ENCODE data around the gene NDUFB11.

The NDUFB11 gene

DNA sequence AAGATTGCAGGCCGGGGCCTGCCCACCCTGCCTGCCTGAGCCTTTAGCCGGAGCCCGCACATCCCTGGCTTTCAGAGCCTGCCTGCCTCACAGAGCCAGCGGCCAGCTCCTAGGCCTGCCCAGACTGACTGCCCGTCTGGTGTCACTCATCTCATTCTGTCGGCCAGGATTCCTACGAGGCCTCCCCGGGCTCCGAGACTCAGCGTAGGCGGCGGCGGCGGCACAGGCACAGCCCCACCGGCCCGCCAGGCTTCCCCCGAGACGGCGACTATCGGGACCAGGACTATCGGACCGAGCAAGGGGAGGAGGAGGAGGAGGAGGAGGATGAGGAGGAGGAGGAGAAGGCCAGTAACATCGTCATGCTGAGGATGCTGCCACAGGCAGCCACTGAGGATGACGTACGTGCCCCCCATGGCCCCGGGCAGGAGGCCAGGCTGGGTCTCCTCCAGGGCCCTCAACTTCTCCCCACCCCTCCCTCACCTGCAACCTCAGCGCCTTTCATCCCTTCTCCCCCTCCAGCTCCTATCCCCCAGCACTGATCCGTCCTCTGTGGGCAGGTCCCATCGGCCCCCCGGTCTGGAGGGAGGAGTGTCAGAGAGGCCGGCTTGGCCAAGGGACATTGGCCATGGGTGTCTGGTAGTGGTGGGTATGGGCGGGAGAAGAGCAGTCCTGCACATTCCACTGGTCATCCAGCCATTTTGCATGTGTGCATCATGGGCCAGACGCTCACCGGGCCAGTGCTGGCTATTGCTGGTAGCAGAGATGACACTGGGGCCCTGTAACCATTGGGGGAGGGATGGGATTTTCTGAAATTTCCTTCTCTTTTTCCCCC, 26.6 kb upstream of the NDUFB11 start:
- no peak for TF ChIP-seq EZH2phosphoT487 (IDR thresholded peaks at IDR 0.05; ENCODE audit: borderline replicate concordance)
- TF ChIP-seq, protein P1, sequence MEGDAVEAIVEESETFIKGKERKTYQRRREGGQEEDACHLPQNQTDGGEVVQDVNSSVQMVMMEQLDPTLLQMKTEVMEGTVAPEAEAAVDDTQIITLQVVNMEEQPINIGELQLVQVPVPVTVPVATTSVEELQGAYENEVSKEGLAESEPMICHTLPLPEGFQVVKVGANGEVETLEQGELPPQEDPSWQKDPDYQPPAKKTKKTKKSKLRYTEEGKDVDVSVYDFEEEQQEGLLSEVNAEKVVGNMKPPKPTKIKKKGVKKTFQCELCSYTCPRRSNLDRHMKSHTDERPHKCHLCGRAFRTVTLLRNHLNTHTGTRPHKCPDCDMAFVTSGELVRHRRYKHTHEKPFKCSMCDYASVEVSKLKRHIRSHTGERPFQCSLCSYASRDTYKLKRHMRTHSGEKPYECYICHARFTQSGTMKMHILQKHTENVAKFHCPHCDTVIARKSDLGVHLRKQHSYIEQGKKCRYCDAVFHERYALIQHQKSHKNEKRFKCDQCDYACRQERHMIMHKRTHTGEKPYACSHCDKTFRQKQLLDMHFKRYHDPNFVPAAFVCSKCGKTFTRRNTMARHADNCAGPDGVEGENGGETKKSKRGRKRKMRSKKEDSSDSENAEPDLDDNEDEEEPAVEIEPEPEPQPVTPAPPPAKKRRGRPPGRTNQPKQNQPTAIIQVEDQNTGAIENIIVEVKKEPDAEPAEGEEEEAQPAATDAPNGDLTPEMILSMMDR (conservative IDR thresholded peaks at IDR 0.05; ENCODE audit: low read length) = no peak
- Histone ChIP-seq H3K9me3 (ENCODE audit: insufficient read depth, low read depth, low read length) (no peaks in the 10 kb centered on the region), H3K4me2 (ENCODE audit: low read depth, low read length, poor library complexity, severe bottlenecking) (no peak overlapping the region), H3K36me3 (ENCODE audit: insufficient read depth, low read length) (peaks cover 71% of the 10 kb centered on the region; the same call in 1 of the 2 replicates), H3K9ac (ENCODE audit: low read depth, low read length, poor library complexity, severe bottlenecking) (no peak overlapping the region), H3K4me1 (ENCODE audit: insufficient read depth, low read length, poor library complexity, severe bottlenecking) (no peaks in the 10 kb centered on the region), H3K79me2 (ENCODE audit: insufficient read depth, low read length) (peaks cover 11% of the 10 kb centered on the region; the same call in 1 of the 2 replicates), H2AFZ (ENCODE audit: low read length) (no peak overlapping the region), H3F3A (ENCODE audit: low read depth) (no peaks in the 10 kb centered on the region), H3K27me3 (ENCODE audit: insufficient read depth, low read length, poor library complexity, severe bottlenecking) (no peaks in the 10 kb centered on the region), H3K9me2 (replicated peaks; ENCODE audit: low read depth, low read length) (no peaks in the 10 kb centered on the region), H4K20me1 (ENCODE audit: insufficient read depth, low read length, poor library complexity, severe bottlenecking) (no peaks in the 10 kb centered on the region), H3K4me3 (ENCODE audit: low read length, poor library complexity, severe bottlenecking) (no peak overlapping the region)

DNA sequence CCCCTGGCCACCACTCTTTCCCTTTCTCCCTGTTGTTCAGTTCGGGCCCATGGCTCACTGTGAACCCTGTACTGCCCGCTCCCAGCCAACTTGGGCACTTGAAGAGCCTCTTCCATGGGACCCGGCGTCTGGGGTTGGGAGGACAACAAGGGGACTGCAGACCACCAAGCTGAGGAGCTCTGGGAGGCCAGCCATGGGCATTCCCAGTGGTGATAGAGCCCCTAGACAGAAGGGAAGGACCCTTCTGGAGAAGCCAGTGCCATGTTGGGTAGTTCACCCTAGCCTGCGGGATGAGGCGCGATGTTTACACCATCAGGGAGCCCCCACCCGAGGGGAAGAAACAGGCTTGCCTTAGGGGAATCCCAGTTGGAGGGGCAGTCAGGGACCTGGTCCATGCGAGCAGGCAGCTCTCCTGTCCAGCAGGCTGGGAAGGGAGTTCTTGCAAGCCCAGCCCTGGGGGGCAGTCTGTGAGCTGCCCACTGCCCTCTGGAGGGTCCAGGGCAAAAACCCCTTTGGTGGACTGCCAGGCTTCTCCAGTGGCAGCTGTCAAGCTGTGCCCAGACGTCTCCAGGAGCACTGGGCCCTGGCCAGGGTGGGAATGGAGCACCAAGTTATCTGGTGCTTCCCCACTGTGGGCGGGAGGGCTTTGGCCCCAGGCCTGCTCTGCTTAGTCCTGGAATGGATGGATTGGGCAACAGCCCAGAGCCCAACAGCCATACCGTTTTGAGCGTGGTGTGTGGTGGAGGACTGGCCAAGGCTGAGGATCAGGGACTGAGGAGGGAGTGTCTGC, 25.4 kb upstream of the NDUFB11 start:
- Histone ChIP-seq H3K36me3 (ENCODE audit: insufficient read depth, low read length) (peaks cover 60% of the 10 kb centered on the region; the same call in 1 of the 2 replicates), H2AFZ (ENCODE audit: low read length) (no peak overlapping the region), H3K79me2 (ENCODE audit: insufficient read depth, low read length) (peaks cover 12% of the 10 kb centered on the region; the same call in 1 of the 2 replicates), H3F3A (ENCODE audit: low read depth) (no peaks in the 10 kb centered on the region), H3K4me1 (ENCODE audit: insufficient read depth, low read length, poor library complexity, severe bottlenecking) (no peaks in the 10 kb centered on the region), H3K9me2 (replicated peaks; ENCODE audit: low read depth, low read length) (no peaks in the 10 kb centered on the region), H3K4me2 (ENCODE audit: low read depth, low read length, poor library complexity, severe bottlenecking) (no peak overlapping the region), H3K4me3 (ENCODE audit: low read length, poor library complexity, severe bottlenecking) (no peak overlapping the region), H3K9me3 (ENCODE audit: insufficient read depth, low read depth, low read length) (no peaks in the 10 kb centered on the region), H4K20me1 (ENCODE audit: insufficient read depth, low read length, poor library complexity, severe bottlenecking) (no peaks in the 10 kb centered on the region), H3K27me3 (ENCODE audit: insufficient read depth, low read length, poor library complexity, severe bottlenecking) (no peaks in the 10 kb centered on the region), H3K9ac (ENCODE audit: low read depth, low read length, poor library complexity, severe bottlenecking) (no peak overlapping the region)
- TF ChIP-seq, protein P1 (conservative IDR thresholded peaks at IDR 0.05; ENCODE audit: low read length) = no peak
- no peak for TF ChIP-seq EZH2phosphoT487 (IDR thresholded peaks at IDR 0.05; ENCODE audit: borderline replicate concordance)

DNA sequence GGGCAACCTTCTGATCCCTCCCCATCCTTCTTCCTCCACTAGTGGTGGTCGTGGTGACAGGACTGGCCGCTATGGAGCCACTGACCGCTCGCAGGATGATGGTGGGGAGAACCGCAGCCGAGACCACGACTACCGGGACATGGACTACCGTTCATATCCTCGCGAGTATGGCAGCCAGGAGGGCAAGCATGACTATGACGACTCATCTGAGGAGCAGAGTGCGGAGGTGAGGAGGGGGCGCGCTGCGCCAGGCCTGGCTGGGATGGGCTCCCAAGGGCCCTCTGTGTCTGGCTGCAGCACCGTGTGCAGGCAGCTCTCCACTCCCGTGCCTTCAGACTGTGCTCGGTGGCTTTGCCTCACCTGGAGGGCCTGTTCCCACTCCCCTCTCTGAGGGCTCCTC, 24.8 kb upstream of the NDUFB11 start:
- H3K9ac ChIP-seq (ENCODE audit: low read depth, low read length, poor library complexity, severe bottlenecking) = no peak overlapping the region
- no peak overlapping the region for H3K4me2 ChIP-seq (ENCODE audit: low read depth, low read length, poor library complexity, severe bottlenecking)
- H3K36me3 ChIP-seq (ENCODE audit: insufficient read depth, low read length) = peaks cover 53% of the 10 kb centered on the region; the same call in 1 of the 2 replicates
- H3F3A ChIP-seq (ENCODE audit: low read depth) = no peaks in the 10 kb centered on the region
- no peaks in the 10 kb centered on the region for H3K27me3 ChIP-seq (ENCODE audit: insufficient read depth, low read length, poor library complexity, severe bottlenecking)
- H3K79me2 ChIP-seq (ENCODE audit: insufficient read depth, low read length) = peaks cover 19% of the 10 kb centered on the region; the same call in 1 of the 2 replicates
- TF ChIP-seq, protein P1 (conservative IDR thresholded peaks at IDR 0.05; ENCODE audit: low read length) = no peak
- TF ChIP-seq EZH2phosphoT487 (IDR thresholded peaks at IDR 0.05; ENCODE audit: borderline replicate concordance) = no peak
- no peak overlapping the region for H2AFZ ChIP-seq (ENCODE audit: low read length)
- H3K9me3 ChIP-seq (ENCODE audit: insufficient read depth, low read depth, low read length) = no peaks in the 10 kb centered on the region
- no peak overlapping the region for H3K4me3 ChIP-seq (ENCODE audit: low read length, poor library complexity, severe bottlenecking)
- no peaks in the 10 kb centered on the region for H4K20me1 ChIP-seq (ENCODE audit: insufficient read depth, low read length, poor library complexity, severe bottlenecking)
- H3K4me1 ChIP-seq (ENCODE audit: insufficient read depth, low read length, poor library complexity, severe bottlenecking) = no peaks in the 10 kb centered on the region
- H3K9me2 ChIP-seq (replicated peaks; ENCODE audit: low read depth, low read length) = no peaks in the 10 kb centered on the region
